Measurements from ENCODE around the gene DCHS2.
"Not testable (repeated sequence)": the region's sequence is repeated elsewhere in the genome, so short reads cannot be mapped to it uniquely, and the experiment has no call there.

Gene DCHS2

GRCh38 chr4:154313004-154313585 lies 178.5 kb downstream of the DCHS2 start:
- DNase-seq: no peak

- no peak for DNase-seq
Observed at GRCh38 chr4:154312246-154312645, 179.4 kb downstream of the DCHS2 start.

GRCh38 chr4:154310578-154310977 lies 181.0 kb downstream of the DCHS2 start:
- no peak for DNase-seq

- no peak for DNase-seq
Observed at GRCh38 chr4:154308207-154308606, 183.4 kb downstream of the DCHS2 start.

- no peak for DNase-seq
Observed at GRCh38 chr4:154307451-154307850, 184.1 kb downstream of the DCHS2 start.

GRCh38 chr4:154305616-154306015 lies 186.0 kb downstream of the DCHS2 start:
- no peak for DNase-seq

GRCh38 chr4:154304679-154305078 lies 186.9 kb downstream of the DCHS2 start:
- no peak for DNase-seq

GRCh38 chr4:154294652-154295350 lies 196.8 kb downstream of the DCHS2 start:
- no peak for DNase-seq

GRCh38 chr4:154293427-154293826 lies 198.2 kb downstream of the DCHS2 start:
- no peak for DNase-seq

- DNase-seq: no peak
Observed at GRCh38 chr4:154292589-154292988, 199.0 kb downstream of the DCHS2 start.

GRCh38 chr4:154277172-154277571 lies 214.4 kb downstream of the DCHS2 start:
- DNase-seq: no peak

GRCh38 chr4:154276496-154276895 lies 215.1 kb downstream of the DCHS2 start:
- DNase-seq: no peak

- no peak for DNase-seq
Observed at GRCh38 chr4:154254999-154255398, 236.6 kb downstream of the DCHS2 start.

GRCh38 chr4:154234576-154234975 lies 257.0 kb downstream of the DCHS2 start:
- no peak for DNase-seq

GRCh38 chr4:154231806-154232478 lies 259.7 kb downstream of the DCHS2 start:
- DNase-seq: no peak

GRCh38 chr4:154230723-154231122 lies 260.9 kb downstream of the DCHS2 start:
- no peak for DNase-seq

- DNase-seq: no peak
Observed at GRCh38 chr4:154230091-154230490, 261.5 kb downstream of the DCHS2 start.

- no peak for DNase-seq
Observed at GRCh38 chr4:154222875-154223274, 268.7 kb downstream of the DCHS2 start.

- DNase-seq: no peak
Observed at GRCh38 chr4:154218051-154218450, 273.5 kb downstream of the DCHS2 start.

GRCh38 chr4:154217384-154217783 lies 274.2 kb downstream of the DCHS2 start:
- not testable (repeated sequence) for DNase-seq

GRCh38 chr4:154211506-154211905 lies 280.1 kb downstream of the DCHS2 start:
- DNase-seq: no peak

- no peak for DNase-seq
Observed at GRCh38 chr4:154208424-154208823, 283.2 kb downstream of the DCHS2 start.

- DNase-seq: no peak
Observed at GRCh38 chr4:154205471-154205870, 286.1 kb downstream of the DCHS2 start.

- DNase-seq: no peak
Observed at GRCh38 chr4:154194649-154195048, 296.9 kb downstream of the DCHS2 start.
